ENCODE data around the gene MARK2.

The MARK2 gene

GRCh38 chr11:63893355-63893754 lies 54.4 kb downstream of the MARK2 start:
- TF ChIP-seq FOXP2 (optimal IDR thresholded peaks at IDR 0.05; ENCODE audit: borderline replicate concordance, extremely low read depth, extremely low read length, insufficient read depth): no peak
- no peak for TF ChIP-seq SIN3A (IDR thresholded peaks at IDR 0.05; ENCODE audit: borderline replicate concordance, insufficient read depth, low read length)
- TF ChIP-seq REST (IDR thresholded peaks at IDR 0.05; ENCODE audit: insufficient read depth in 1 of 2, low read depth in 2 of 2, low read length in 2 of 2): no peak
- TF ChIP-seq POLR2AphosphoS5 (IDR thresholded peaks at IDR 0.05; ENCODE audit: low read depth, low read length): no peak
- TF ChIP-seq TAF1 (IDR thresholded peaks at IDR 0.05; ENCODE audit: borderline replicate concordance, insufficient read depth, low read length): no peak

- TF ChIP-seq REST (IDR thresholded peaks at IDR 0.05; ENCODE audit: insufficient read depth in 1 of 2, low read depth in 2 of 2, low read length in 2 of 2) (no peak), FOXP2 (optimal IDR thresholded peaks at IDR 0.05; ENCODE audit: borderline replicate concordance, extremely low read depth, extremely low read length, insufficient read depth) (no peak), TAF1 (IDR thresholded peaks at IDR 0.05; ENCODE audit: borderline replicate concordance, insufficient read depth, low read length) (no peak), POLR2AphosphoS5 (IDR thresholded peaks at IDR 0.05; ENCODE audit: low read depth, low read length) (no peak), SIN3A (IDR thresholded peaks at IDR 0.05; ENCODE audit: borderline replicate concordance, insufficient read depth, low read length) (no peak)
These were observed 57.2 kb downstream of the MARK2 start for GRCh38 chr11:63896071-63896470.

GRCh38 chr11:63897459-63898146 lies 58.7 kb downstream of the MARK2 start:
- no peak for TF ChIP-seq REST (IDR thresholded peaks at IDR 0.05; ENCODE audit: insufficient read depth in 1 of 2, low read depth in 2 of 2, low read length in 2 of 2)
- TF ChIP-seq SIN3A (IDR thresholded peaks at IDR 0.05; ENCODE audit: borderline replicate concordance, insufficient read depth, low read length): no peak
- TF ChIP-seq POLR2AphosphoS5 (IDR thresholded peaks at IDR 0.05; ENCODE audit: low read depth, low read length): no peak
- TF ChIP-seq FOXP2 (optimal IDR thresholded peaks at IDR 0.05; ENCODE audit: borderline replicate concordance, extremely low read depth, extremely low read length, insufficient read depth): no peak
- no peak for TF ChIP-seq TAF1 (IDR thresholded peaks at IDR 0.05; ENCODE audit: borderline replicate concordance, insufficient read depth, low read length)

- TF ChIP-seq POLR2AphosphoS5 (IDR thresholded peaks at IDR 0.05; ENCODE audit: low read depth, low read length): no peak
- no peak for TF ChIP-seq FOXP2 (optimal IDR thresholded peaks at IDR 0.05; ENCODE audit: borderline replicate concordance, extremely low read depth, extremely low read length, insufficient read depth)
- TF ChIP-seq TAF1 (IDR thresholded peaks at IDR 0.05; ENCODE audit: borderline replicate concordance, insufficient read depth, low read length): no peak
- TF ChIP-seq SIN3A (IDR thresholded peaks at IDR 0.05; ENCODE audit: borderline replicate concordance, insufficient read depth, low read length): no peak
- no peak for TF ChIP-seq REST (IDR thresholded peaks at IDR 0.05; ENCODE audit: insufficient read depth in 1 of 2, low read depth in 2 of 2, low read length in 2 of 2)
These were observed 62.8 kb downstream of the MARK2 start for GRCh38 chr11:63901660-63902059.
